ENCODE data around the gene ORC5.

DNA sequence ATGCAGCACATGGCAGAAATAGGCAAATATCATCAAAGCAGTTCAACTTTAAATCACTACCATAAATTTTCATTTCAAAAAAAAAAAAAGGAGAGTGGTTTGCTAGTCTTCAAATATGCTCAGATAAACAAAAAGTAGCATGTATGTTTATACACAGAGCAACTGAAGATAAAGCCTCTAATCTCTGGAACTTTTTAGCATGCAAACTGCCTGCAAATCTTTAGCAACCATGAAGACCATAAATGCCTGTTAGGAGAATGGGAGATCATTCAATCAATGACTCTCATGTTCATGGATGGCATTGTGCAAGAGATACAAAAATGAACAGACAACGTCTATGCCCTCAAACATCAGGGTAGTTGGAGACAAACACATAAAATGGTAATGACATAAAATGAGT, 57.3 kb downstream of the ORC5 start:
- TF ChIP-seq CTCF (IDR thresholded peaks at IDR 0.05 in 8 of 11, conservative IDR thresholded peaks at IDR 0.05 in 3 of 11) (no peak), POLR2AphosphoS5 (IDR thresholded peaks at IDR 0.05) (no peak)
